Aorta (tissue), 5 donors: ENCODE data around the gene CKMT2. TPM values are rescaled to one million over a fixed set of nuclear protein-coding genes. Genes with fewer than 3 reads are reported as not detected.

ENCODE experiments used
- ATAC-seq: fragments of 200-7000 bp; cut with Tn5 transposase; one replicate; pipeline ENCODE4 v1.9.1; 2022; ENCODE audit warnings: moderate library complexity; ENCODE audit not compliant: low FRiP score
- DNase-seq, 2 donors: peaks; one replicate each; pipeline ENCODE4 v3.0.0-alpha.2; 2020
- H3K27ac ChIP-seq, 2 donors: one replicate each; pipeline ENCODE4 v1.5.1; 2013; ENCODE audit warnings: low read length in 2 of 2, mild to moderate bottlenecking in 2 of 2, moderate library complexity in 2 of 2, control low read depth in 1 of 2, inconsistent platforms in 1 of 2, low read depth in 1 of 2
- H3K27me3 ChIP-seq, 2 donors: one replicate each; pipeline ENCODE4 v1.6.1; 2013; ENCODE audit warnings: control low read depth in 1 of 2, low read length in 1 of 2, mild to moderate bottlenecking in 1 of 2, moderate library complexity in 1 of 2; ENCODE audit not compliant: insufficient read depth in 2 of 2, control insufficient read depth in 1 of 2
- H3K36me3 ChIP-seq, 2 donors: one replicate each; pipeline ENCODE4 v1.6.1; 2013; ENCODE audit warnings: control low read depth in 1 of 2, low read length in 1 of 2, mild to moderate bottlenecking in 1 of 2; ENCODE audit not compliant: insufficient read depth in 2 of 2, control insufficient read depth in 1 of 2
- H3K4me1 ChIP-seq, 2 donors: one replicate each; pipeline ENCODE4 v1.6.1; 2013; ENCODE audit warnings: low read length in 2 of 2, control low read depth in 1 of 2, mild to moderate bottlenecking in 1 of 2, moderate library complexity in 1 of 2; ENCODE audit not compliant: insufficient read depth in 2 of 2, control insufficient read depth in 1 of 2
- H3K4me3 ChIP-seq, 2 donors: one replicate each; pipeline ENCODE4 v1.5.1; 2013; ENCODE audit warnings: low read length in 2 of 2, control low read depth in 1 of 2, mild to moderate bottlenecking in 1 of 2
- H3K9me3 ChIP-seq: one replicate; pipeline ENCODE4 v1.6.1; 2013; ENCODE audit warnings: mild to moderate bottlenecking, low read length; ENCODE audit not compliant: control insufficient read depth
- WGBS, 2 donors: extraction: QIAGEN DNeasy Blood & Tissue Kit; methylation state at CpG; one replicate each; pipeline ENCODE4 v1.1.7; 2013; 5-methylcytosine and 5-hydroxymethylcytosine counted together
- intact Hi-C, 2 donors: fragments of 100-400 bp; cut with DNase I; formaldehyde crosslinking; loops; one replicate each; pipeline versions ENCODE4 v1.14.2 to v1.15.0; 2022
- polyA plus RNA-seq, 2 donors: library from polyadenylated mRNA; stranded (reverse); fragments of 200-250 nt; gene quantifications; one replicate each; pipeline ENCODE4 v1.2.3, GENCODE V29; 2013
- total RNA-seq, 2 donors: library from RNA; stranded (reverse); fragmentation: NEBNext Ultra II Directional; extraction: Animal tissue kit (Norgen Biotek cat#: 25700); gene quantifications; one replicate each; pipeline ENCODE4 v1.2.1, GENCODE V29; 2021
- donor health status: healthy with polysubstance abuse.
- donor health status: Bipolar disorder and iron deficiency.
- donor health status: DM: no; HTN: no; CAD: no.
- donor health status: DM: no; HTN: no; CAD: no.
- donor health status: DM: yes; HTN: yes; CAD: no.

Gene CKMT2
- total and polyA plus RNA-seq, 4 donors, result 5.4 to 29.3 (median 14.9) TPM

GRCh38 chr5:81226949-81227348 is 6.2 kb upstream of the CKMT2 start:
- no peak overlapping the region for H3K4me3 ChIP-seq
- ATAC-seq (no peak), DNase-seq (no peak)
- 61 to 87% methylated on average over 1 of the region's 1 CpG for WGBS, 2 donors
- H3K27ac ChIP-seq, result no peak overlapping the region
- H3K36me3 ChIP-seq, result no peaks in the 10 kb centered on the region
- intact Hi-C loops, result no loop called here
- H3K9me3 ChIP-seq, result no peaks in the 10 kb centered on the region
- H3K27me3 ChIP-seq, result no peaks in the 10 kb centered on the region
- H3K4me1 ChIP-seq, result no peaks in the 10 kb centered on the region

GRCh38 chr5:81228084-81228483 is 5.0 kb upstream of the CKMT2 start:
- DNase-seq (no peak), ATAC-seq (no peak)
- Histone ChIP-seq H3K9me3 (no peaks in the 10 kb centered on the region), H3K4me3 (no peak overlapping the region), H3K4me1 (no peaks in the 10 kb centered on the region), H3K27me3 (no peaks in the 10 kb centered on the region), H3K36me3 (no peaks in the 10 kb centered on the region), H3K27ac (no peak overlapping the region)
- WGBS, 2 donors, result 67 to 70% methylated on average over 4 of the region's 4 CpGs
- intact Hi-C loops, result no loop called here

DNA sequence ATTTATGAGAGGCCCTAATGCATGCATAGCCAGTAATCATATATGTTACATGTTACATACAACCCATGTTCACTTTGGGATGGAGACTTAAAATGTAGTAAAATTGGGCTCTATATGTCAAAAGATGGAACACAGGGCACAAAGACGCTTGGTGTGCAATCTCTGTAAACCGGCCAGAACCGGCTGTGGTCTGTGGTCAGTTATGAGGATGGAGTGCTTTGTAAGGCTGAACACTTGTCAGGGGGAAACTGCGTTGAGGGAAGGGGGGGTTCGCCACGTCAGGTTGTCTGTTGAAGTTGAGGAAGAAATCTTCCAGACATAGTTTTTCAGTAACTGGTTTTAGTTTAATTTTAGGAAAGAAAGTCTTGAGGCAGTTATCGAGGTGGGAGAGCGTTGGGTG is 2.7 kb upstream of the CKMT2 start:
- no peak for ATAC-seq
- intact Hi-C loops, result loop anchor here in 1 of 2 donors (5.0 to 10.0 kb wide), 3 partner anchors 72 to 624 kb away; partner anchors contain the start of genes SSBP2 and ZCCHC9

GRCh38 chr5:81232464-81233079 is 550 bp upstream of the CKMT2 start:
- DNase-seq (peak; percentile 90 to 92), ATAC-seq (peak; percentile 86)
- Histone ChIP-seq H3K36me3 (no peaks in the 10 kb centered on the region), H3K4me3 (peak overlapping the region; percentile 5 to 29), H3K27ac (peak overlapping the region; percentile 73 to 92), H3K27me3 (no peaks in the 10 kb centered on the region), H3K4me1 (no peaks in the 10 kb centered on the region), H3K9me3 (no peaks in the 10 kb centered on the region)
- intact Hi-C loops, result loop anchor here (2.0 to 10.0 kb wide), 4 partner anchors 68 to 622 kb away; partner anchors contain the start of genes ZCCHC9 (in 2 of the 2) and SSBP2 (in 1 of the 2)
- WGBS, 2 donors, result 6% methylated on average over 12 of the region's 12 CpGs

More for the DNA sequence above, 2.7 kb upstream of the CKMT2 start:
- Histone ChIP-seq H3K27ac (no peak overlapping the region), H3K27me3 (no peaks in the 10 kb centered on the region), H3K4me1 (no peaks in the 10 kb centered on the region), H3K36me3 (no peaks in the 10 kb centered on the region), H3K9me3 (no peaks in the 10 kb centered on the region), H3K4me3 (no peak overlapping the region)
- 89 to 93% methylated on average over 8 of the region's 8 CpGs for WGBS, 2 donors
- DNase-seq, result no peak

DNA sequence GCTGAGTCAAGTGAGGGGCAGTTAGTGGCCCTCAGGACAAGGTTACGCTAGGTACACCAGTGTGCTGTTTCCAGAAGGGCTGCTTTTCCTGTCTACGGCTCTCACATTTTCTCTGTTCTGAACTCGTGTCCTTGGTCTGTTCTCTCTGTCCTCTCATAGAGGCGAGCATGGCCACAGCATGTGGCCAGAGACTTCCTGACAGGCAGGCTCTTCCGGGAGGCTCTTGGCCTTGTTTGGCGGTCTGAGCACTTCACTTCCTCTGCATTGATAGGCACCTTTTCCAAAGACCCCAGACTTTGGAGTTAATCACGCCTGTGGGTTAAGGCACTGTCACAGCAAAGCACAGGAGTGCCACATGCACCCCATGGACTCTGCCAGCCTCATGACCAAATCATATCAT is 1.2 kb downstream of the CKMT2 start:
- 79 to 82% methylated on average over 7 of the region's 7 CpGs for WGBS, 2 donors
- Histone ChIP-seq H3K9me3 (no peaks in the 10 kb centered on the region), H3K4me1 (no peaks in the 10 kb centered on the region), H3K36me3 (no peaks in the 10 kb centered on the region), H3K27me3 (no peaks in the 10 kb centered on the region), H3K27ac (peak overlapping the region in 1 of 2 donors; percentile 87), H3K4me3 (no peak overlapping the region)
- ATAC-seq, result no peak
- DNase-seq, result no peak
- intact Hi-C loops, result loop anchor here in 1 of 2 donors (5.0 to 10.0 kb wide), 3 partner anchors 68 to 621 kb away; partner anchors contain the start of genes SSBP2 and ZCCHC9

DNA sequence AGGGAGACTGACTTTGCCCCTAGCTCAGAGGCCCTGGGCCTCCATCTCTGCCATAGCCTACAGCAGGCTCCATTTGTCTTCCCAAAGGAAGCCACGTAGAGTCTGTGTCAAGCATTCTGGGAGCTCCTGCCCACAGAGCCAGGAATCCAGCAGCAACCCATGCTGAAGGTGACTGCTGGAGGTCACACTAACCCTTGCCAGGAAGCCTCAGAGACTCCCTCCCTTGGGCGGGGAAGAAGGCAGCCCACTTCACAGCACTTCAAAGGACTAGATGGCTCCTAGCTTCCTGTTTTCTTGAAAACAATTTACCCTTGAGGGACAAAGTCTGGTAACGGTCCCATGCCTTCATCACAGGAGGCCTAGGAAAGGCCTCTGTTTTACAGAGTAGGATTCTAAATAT is 1.7 kb downstream of the CKMT2 start:
- ATAC-seq, result no peak
- peak overlapping the region; percentile 46 to 87 for H3K27ac ChIP-seq
- DNase-seq, result no peak
- no peaks in the 10 kb centered on the region for H3K9me3 ChIP-seq
- no peaks in the 10 kb centered on the region for H3K36me3 ChIP-seq
- H3K4me1 ChIP-seq, result no peaks in the 10 kb centered on the region
- 71 to 75% methylated on average over 3 of the region's 3 CpGs for WGBS, 2 donors
- no peak overlapping the region for H3K4me3 ChIP-seq
- H3K27me3 ChIP-seq, result no peaks in the 10 kb centered on the region
- intact Hi-C loops, result loop anchor here in 1 of 2 donors (5.0 to 10.0 kb wide), 3 partner anchors 68 to 620 kb away; partner anchors contain the start of genes SSBP2 and ZCCHC9

DNA sequence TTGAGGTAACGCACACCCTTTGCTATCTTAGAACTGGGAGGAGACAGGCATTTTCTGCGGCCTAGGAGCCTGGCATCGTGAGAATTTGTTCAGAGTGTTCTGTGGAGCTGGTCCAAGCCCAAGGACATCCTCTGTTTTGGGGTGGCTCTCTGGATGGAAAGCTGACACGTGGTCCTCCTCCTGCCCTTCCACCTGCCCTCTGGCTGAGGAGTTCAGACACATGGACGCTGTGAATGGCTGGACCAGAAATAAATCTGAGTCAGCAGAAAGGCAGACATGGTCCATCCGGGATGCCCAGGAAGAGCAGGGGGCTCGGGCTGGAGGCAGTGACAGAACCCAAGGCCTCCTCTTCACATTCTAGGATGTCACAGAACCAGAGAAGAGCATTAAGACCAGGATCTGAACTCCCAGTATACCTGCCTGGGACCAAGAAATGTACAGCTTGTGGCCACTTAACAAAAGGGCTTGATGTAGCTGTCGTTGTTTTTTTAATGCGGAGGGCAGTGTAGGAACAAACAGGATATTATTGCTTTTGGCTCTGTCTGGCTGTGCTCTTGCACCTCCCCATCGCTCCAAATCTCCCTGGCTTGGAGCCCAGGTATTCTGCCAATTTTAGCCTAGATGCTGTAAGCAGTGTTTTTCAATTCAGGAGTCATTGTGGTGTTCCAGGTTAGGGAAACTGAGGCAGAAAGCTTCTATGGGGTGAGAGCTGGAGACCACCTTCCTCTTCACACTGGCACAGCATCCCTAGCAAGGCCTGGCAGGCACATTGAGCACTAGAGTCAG is 2.4 kb downstream of the CKMT2 start:
- Histone ChIP-seq H3K36me3 (no peaks in the 10 kb centered on the region), H3K27ac (peak overlapping the region; percentile 46 to 87), H3K9me3 (no peaks in the 10 kb centered on the region), H3K27me3 (no peaks in the 10 kb centered on the region), H3K4me3 (no peak overlapping the region), H3K4me1 (no peaks in the 10 kb centered on the region)
- intact Hi-C loops, result loop anchor here in 1 of 2 donors (10.0 kb wide), 2 partner anchors 519 to 619 kb away; partner anchors contain the start of gene SSBP2
- peak in 1 of 2 donors; percentile 73 for DNase-seq
- peak; percentile 45 for ATAC-seq
- 14 to 15% methylated on average over 10 of the region's 10 CpGs for WGBS, 2 donors

- H3K4me3 ChIP-seq, result no peak overlapping the region
- H3K36me3 ChIP-seq, result no peaks in the 10 kb centered on the region
- no peak for DNase-seq
- 79 to 81% methylated on average over 4 of the region's 4 CpGs for WGBS, 2 donors
- H3K9me3 ChIP-seq, result no peaks in the 10 kb centered on the region
- no peak overlapping the region for H3K27ac ChIP-seq
- ATAC-seq, result no peak
- intact Hi-C loops, result loop anchor here in 1 of 2 donors (10.0 kb wide), 2 partner anchors 516 to 616 kb away; partner anchors contain the start of gene SSBP2
- no peaks in the 10 kb centered on the region for H3K4me1 ChIP-seq
- no peaks in the 10 kb centered on the region for H3K27me3 ChIP-seq
Observed at GRCh38 chr5:81238460-81238859, 5.3 kb downstream of the CKMT2 start.
